ENCODE data around the gene DNM3. TPM values are rescaled to one million over a fixed set of nuclear protein-coding genes. Genes with fewer than 3 reads are reported as not detected.

The DNM3 gene
- total and polyA plus RNA-seq, 9 donors = 3.1 to 6.5 (median 4.4) TPM

DNA sequence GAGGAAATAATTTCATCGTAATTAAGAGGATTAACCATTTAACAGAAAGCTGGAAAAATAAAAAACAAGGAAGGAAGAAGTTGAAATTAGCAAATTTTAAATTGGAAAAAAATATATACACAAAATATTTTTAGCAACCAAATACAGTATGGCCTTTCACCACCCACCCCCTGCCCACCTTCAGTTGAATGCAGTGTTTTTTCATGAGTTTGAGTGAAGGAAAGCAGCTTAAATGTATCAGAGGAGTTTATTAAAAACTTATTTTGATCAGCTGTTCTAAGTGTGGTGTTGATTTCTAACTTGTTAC, 249.2 kb downstream of the DNM3 start:
- 33 to 45% (median 41%) methylated on average over 1 of the region's 1 CpG for WGBS, 3 donors
- no peak overlapping the region for H3K27ac ChIP-seq
- TF ChIP-seq, protein P1, sequence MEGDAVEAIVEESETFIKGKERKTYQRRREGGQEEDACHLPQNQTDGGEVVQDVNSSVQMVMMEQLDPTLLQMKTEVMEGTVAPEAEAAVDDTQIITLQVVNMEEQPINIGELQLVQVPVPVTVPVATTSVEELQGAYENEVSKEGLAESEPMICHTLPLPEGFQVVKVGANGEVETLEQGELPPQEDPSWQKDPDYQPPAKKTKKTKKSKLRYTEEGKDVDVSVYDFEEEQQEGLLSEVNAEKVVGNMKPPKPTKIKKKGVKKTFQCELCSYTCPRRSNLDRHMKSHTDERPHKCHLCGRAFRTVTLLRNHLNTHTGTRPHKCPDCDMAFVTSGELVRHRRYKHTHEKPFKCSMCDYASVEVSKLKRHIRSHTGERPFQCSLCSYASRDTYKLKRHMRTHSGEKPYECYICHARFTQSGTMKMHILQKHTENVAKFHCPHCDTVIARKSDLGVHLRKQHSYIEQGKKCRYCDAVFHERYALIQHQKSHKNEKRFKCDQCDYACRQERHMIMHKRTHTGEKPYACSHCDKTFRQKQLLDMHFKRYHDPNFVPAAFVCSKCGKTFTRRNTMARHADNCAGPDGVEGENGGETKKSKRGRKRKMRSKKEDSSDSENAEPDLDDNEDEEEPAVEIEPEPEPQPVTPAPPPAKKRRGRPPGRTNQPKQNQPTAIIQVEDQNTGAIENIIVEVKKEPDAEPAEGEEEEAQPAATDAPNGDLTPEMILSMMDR (IDR thresholded peaks at IDR 0.05) = no peak
- no peak for TF ChIP-seq EP300 (IDR thresholded peaks at IDR 0.05)
- TF ChIP-seq POLR2A (IDR thresholded peaks at IDR 0.05) = no peak
- no peaks in the 10 kb centered on the region for H3K27me3 ChIP-seq
- H3K36me3 ChIP-seq = no peaks in the 10 kb centered on the region
- intact Hi-C loops (cut with DNase I) = no loop called here
- no peaks in the 10 kb centered on the region for H3K4me1 ChIP-seq (ENCODE audit: insufficient read depth)
- no peak overlapping the region for H3K4me3 ChIP-seq
- DNase-seq = no peak
- H3K9me3 ChIP-seq = no peaks in the 10 kb centered on the region

DNA sequence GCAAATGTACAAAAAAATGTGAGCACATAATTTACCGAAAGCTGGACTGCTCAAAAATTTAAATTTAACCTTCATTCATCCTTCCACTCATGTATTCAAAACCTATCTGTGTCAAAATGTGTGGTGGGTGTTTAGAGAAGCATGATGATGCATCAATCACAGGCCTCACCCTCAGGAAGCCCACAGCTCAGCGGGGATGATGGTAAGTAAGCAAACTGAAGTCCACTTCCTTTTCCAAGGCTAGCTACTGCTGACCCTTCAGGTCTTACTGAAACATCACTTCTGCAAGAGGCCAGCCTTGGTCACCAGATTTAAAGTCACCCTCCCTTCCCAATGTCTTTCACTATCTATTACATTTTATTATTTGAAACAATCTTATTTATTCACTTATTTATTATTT, 254.5 kb downstream of the DNM3 start:
- H3K4me3 ChIP-seq = no peak overlapping the region
- no peak for TF ChIP-seq EP300 (IDR thresholded peaks at IDR 0.05)
- TF ChIP-seq POLR2A (IDR thresholded peaks at IDR 0.05) = no peak
- TF ChIP-seq, protein P1 (IDR thresholded peaks at IDR 0.05) = no peak
- H3K27me3 ChIP-seq = no peaks in the 10 kb centered on the region
- peaks cover 2% of the 10 kb centered on the region for H3K4me1 ChIP-seq (ENCODE audit: insufficient read depth)
- no peak overlapping the region for H3K27ac ChIP-seq
- H3K36me3 ChIP-seq = no peaks in the 10 kb centered on the region
- no peaks in the 10 kb centered on the region for H3K9me3 ChIP-seq
- intact Hi-C loops (cut with DNase I) = no loop called here
- DNase-seq = no peak
- 76 to 94% (median 89%) methylated on average over 2 of the region's 2 CpGs for WGBS, 3 donors

DNA sequence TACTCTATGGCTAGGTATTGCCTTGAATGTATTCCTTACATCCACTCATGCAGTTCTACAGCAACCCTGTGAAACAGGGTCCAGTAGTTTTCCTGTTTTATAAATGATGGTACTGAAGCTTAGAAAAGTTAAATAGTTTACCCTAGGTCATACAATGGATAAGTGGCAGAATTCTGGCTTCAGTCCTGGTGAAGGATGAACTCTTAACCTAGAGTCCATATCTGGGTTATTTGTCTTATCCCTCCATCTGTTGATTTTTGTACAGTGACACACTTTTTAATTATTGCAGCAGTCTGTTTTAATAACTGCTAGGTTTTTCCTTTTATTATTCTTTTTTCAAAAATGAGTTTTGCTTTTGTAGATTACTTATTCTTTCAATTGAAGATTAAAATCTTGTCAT, 263.9 kb downstream of the DNM3 start:
- H3K9me3 ChIP-seq = no peaks in the 10 kb centered on the region
- intact Hi-C loops (cut with DNase I) = no loop called here
- no peak overlapping the region for H3K4me3 ChIP-seq
- no peak overlapping the region for H3K27ac ChIP-seq
- H3K27me3 ChIP-seq = no peaks in the 10 kb centered on the region
- no peaks in the 10 kb centered on the region for H3K4me1 ChIP-seq (ENCODE audit: insufficient read depth)
- DNase-seq = no peak
- TF ChIP-seq EP300 (IDR thresholded peaks at IDR 0.05) (no peak), POLR2A (IDR thresholded peaks at IDR 0.05) (no peak)
- TF ChIP-seq, protein P1 (IDR thresholded peaks at IDR 0.05) = no peak
- H3K36me3 ChIP-seq = no peaks in the 10 kb centered on the region

DNA sequence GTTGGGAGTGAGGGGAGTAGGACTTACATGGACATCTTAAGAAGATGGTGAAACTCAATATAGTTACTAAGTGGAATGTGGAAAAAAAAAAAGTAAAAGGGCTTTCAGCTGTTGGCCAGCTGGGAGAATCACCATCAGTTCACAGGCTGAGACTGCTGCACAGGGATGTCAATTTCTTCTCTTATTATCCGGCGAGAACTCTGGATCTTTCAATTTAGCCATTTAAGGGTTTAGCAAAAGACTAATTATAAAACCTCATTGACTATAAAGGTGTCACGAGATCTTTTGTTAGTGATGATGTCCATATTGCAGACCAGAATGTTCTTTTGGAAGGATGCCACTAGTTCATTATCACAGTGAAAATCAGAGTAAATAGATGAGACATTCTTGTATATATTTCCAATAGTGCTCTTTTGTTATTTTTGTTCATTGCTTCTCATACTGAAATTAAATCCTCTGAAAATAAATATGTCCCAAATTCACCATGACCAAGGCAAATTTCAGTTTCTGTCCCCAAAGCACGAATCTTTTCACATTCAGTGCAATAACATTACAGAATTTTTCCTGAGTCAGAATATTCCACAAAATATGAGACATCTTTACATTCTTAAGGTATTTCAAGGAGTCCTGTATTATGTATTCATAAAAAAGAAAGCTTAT, 266.1 kb downstream of the DNM3 start:
- WGBS, 3 donors = 64 to 74% (median 70%) methylated on average over 4 of the region's 4 CpGs
- Histone ChIP-seq H3K9me3 (no peaks in the 10 kb centered on the region), H3K4me1 (ENCODE audit: insufficient read depth) (no peaks in the 10 kb centered on the region), H3K36me3 (no peaks in the 10 kb centered on the region), H3K27ac (no peak overlapping the region), H3K27me3 (no peaks in the 10 kb centered on the region), H3K4me3 (no peak overlapping the region)
- DNase-seq = no peak
- intact Hi-C loops (cut with DNase I) = no loop called here
- TF ChIP-seq, protein P1 (IDR thresholded peaks at IDR 0.05) = no peak
- TF ChIP-seq POLR2A (IDR thresholded peaks at IDR 0.05) (no peak), EP300 (IDR thresholded peaks at IDR 0.05) (no peak)
